Skeletal muscle cell (primary cell): ENCODE results near the gene DLD.
"Not testable (repeated sequence)": the region's sequence is repeated elsewhere in the genome, so short reads cannot be mapped to it uniquely, and the experiment has no call there.

ENCODE experiments used
- DNase-seq: peaks from one replicate; pipeline ENCODE4 v3.0.0-alpha.2; 2010; ENCODE audit warnings: low read depth
- H3K4me3 ChIP-seq: 2 replicates; pipeline ENCODE4 v1.5.1; 2011; ENCODE audit warnings: low read depth, mild to moderate bottlenecking, control low read depth, low read length, moderate library complexity

The DLD gene, protein sequence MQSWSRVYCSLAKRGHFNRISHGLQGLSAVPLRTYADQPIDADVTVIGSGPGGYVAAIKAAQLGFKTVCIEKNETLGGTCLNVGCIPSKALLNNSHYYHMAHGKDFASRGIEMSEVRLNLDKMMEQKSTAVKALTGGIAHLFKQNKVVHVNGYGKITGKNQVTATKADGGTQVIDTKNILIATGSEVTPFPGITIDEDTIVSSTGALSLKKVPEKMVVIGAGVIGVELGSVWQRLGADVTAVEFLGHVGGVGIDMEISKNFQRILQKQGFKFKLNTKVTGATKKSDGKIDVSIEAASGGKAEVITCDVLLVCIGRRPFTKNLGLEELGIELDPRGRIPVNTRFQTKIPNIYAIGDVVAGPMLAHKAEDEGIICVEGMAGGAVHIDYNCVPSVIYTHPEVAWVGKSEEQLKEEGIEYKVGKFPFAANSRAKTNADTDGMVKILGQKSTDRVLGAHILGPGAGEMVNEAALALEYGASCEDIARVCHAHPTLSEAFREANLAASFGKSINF

DNA sequence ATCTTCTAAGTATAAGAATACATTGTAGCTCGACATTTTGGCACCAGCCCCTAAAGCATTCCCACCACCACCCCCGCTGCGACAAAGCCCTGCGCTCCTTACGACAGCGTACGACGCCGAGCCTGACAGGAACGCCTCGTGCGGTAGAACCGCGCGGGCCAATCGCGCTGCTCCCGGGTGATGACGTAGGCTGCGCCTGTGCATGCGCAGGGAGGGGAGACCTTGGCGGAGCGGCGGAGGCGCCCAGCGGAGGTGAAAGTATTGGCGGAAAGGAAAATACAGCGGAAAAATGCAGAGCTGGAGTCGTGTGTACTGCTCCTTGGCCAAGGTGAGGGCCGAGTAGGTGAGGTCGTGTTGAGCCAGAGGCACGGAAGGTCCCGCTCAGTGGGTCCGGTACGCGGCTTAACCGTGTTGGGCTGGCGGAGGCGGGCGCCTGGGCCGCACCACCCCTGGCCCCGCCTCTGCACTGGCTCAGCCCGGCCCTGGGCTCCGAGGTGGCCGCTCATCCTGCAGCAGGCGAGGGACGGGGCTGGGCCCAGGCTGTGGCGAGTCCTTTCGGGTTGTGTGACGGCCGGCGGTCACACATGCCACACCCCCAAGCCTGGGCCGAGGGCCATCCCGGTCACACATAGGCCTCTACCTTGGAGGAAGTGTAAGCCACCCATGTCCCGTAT, at the start of gene DLD:
Gene DLD, plus strand, starts transcription at position 222 of the 674 bp plus-strand sequence. Its CDS starts 68 bp downstream, at position 290.
- peak within 1 kb of the TSS; percentile 71 for H3K4me3 ChIP-seq
- peak; percentile 79 for DNase-seq

GRCh38 chr7:107842213-107842612, 48.8 kb upstream of the DLD start:
- no peak overlapping the region for H3K4me3 ChIP-seq
- DNase-seq, result no peak

GRCh38 chr7:107843184-107843583, 47.8 kb upstream of the DLD start:
- no peak overlapping the region for H3K4me3 ChIP-seq
- DNase-seq, result no peak

- DNase-seq, result no peak
- no peak overlapping the region for H3K4me3 ChIP-seq
Measured at GRCh38 chr7:107846324-107846723, 44.7 kb upstream of the DLD start.

- DNase-seq, result no peak
- no peak overlapping the region for H3K4me3 ChIP-seq
Measured at GRCh38 chr7:107847168-107847835, 43.7 kb upstream of the DLD start.

- not testable (repeated sequence) for DNase-seq, H3K4me3 ChIP-seq
Measured at GRCh38 chr7:107847836-107848175, 43.2 kb upstream of the DLD start.

GRCh38 chr7:107848211-107848610, 42.8 kb upstream of the DLD start:
- DNase-seq, H3K4me3 ChIP-seq: not testable (repeated sequence)

DNA sequence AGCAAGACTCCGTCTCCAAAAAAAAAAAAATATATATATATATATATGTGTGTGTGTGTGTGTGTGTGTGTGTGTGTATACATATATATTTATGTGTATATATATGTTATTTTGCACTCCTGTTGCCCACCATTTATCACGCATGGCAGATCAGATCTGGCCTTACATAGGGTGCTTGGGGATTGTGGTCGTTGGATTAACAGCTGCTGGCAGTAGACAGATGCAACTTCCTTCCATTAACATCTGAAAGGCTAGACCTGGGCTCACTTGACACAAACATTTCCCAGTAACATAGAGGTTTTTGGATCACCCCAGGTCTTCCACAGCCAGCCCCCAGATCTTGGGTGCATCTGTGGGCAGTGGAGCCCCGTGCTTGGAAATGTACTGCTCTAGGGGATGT, 40.8 kb upstream of the DLD start:
- H3K4me3 ChIP-seq, result no peak overlapping the region
- DNase-seq, result no peak

DNA sequence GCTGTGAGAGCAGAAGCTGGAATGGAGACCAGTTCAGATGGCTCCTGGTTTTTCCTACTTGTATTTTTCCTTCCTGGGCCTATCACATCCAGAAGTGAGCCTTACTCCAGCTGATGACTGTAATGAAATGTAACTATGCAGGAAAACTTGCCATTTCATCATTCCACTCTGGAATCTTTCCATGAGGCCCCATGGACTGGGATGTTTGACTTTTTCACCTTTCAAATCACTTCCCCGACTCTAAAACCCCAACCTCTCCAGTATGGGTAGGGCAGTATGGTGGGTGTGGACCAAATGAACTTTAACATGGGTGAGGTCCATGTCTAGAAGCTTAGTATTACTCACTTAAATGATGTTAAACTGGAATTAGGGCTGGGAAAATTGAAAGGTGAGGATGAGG, 40.3 kb upstream of the DLD start:
- no peak for DNase-seq
- no peak overlapping the region for H3K4me3 ChIP-seq

- DNase-seq, result no peak
- H3K4me3 ChIP-seq, result no peak overlapping the region
Measured at GRCh38 chr7:107854454-107854853, 36.5 kb upstream of the DLD start.

DNA sequence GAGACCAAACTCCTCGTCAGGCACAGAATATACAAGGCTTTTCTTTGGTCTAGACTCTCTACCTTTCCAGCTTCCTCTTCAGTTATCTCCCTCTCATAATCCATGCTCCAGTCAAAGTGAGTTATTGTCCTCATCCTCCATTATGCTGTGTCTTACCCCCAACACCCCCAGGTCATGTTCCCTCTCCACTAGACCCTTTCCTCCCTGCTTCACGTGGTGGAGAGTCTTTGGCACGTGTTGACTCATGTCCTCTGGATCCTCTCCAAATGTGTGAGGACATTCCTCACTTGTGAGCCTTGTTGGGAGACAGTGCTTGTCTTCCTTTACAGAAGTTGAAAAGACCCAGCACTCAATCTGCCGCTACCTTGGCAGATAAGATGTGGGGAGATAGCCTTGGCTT, 36.0 kb upstream of the DLD start:
- no peak for DNase-seq
- no peak overlapping the region for H3K4me3 ChIP-seq

- no peak for DNase-seq
- no peak overlapping the region for H3K4me3 ChIP-seq
Measured at GRCh38 chr7:107856806-107857540, 34.0 kb upstream of the DLD start.

- no peak for DNase-seq
- H3K4me3 ChIP-seq, result no peak overlapping the region
Measured at GRCh38 chr7:107857541-107857912, 33.5 kb upstream of the DLD start.

DNA sequence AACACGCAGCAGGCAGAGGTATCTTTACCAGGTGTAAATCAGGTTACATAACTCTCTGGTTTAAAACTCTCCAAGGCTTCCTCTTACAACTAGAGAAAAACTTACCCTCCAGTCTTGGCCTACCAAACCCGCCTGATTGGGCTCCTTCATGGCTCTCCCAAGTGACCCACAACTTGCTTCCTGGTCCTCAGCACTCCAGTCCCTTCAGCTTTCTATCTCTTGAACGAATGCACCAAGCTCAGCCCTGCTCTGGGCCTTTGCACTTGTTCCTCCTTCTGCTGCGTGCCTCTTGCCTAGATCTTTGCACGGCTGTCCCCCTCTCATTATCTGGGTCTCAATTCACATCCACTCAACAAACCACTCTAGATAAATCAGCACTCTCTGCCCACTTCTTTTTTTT, 32.7 kb upstream of the DLD start:
- no peak overlapping the region for H3K4me3 ChIP-seq
- DNase-seq, result no peak

- no peak for DNase-seq
- no peak overlapping the region for H3K4me3 ChIP-seq
Measured at GRCh38 chr7:107860279-107860961, 30.6 kb upstream of the DLD start.

DNA sequence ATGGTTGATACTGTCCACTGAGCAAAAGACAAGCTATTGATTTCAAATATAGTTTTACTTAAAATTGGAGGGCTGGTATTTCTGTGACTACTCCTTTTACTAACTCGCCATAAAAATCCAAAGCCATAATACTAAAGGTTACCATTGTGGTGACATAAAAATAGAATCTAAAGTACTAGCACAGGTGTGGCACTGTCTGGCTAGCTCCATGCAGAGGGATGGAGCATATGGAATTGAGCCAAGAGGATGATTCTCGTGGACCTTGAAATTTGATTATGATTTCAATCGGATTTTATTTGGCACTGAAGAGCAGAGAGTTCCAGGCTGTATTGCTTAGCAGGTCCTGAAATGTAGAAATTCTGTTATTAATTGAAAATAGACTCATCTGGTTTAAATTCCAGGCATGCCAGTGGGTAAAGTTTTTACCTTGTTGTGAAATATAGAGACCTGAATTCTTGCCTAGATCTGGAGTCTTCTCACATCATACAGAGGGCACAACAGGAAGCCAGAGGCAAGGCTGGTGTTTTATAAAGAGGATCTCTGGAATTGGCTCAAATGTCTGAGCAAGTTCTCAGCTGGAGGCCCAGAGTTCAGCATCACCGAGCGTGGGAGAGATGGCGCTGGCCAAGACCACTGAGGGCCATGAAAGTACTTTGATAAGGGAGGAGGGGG, 29.9 kb upstream of the DLD start:
- H3K4me3 ChIP-seq, result no peak overlapping the region
- no peak for DNase-seq

DNA sequence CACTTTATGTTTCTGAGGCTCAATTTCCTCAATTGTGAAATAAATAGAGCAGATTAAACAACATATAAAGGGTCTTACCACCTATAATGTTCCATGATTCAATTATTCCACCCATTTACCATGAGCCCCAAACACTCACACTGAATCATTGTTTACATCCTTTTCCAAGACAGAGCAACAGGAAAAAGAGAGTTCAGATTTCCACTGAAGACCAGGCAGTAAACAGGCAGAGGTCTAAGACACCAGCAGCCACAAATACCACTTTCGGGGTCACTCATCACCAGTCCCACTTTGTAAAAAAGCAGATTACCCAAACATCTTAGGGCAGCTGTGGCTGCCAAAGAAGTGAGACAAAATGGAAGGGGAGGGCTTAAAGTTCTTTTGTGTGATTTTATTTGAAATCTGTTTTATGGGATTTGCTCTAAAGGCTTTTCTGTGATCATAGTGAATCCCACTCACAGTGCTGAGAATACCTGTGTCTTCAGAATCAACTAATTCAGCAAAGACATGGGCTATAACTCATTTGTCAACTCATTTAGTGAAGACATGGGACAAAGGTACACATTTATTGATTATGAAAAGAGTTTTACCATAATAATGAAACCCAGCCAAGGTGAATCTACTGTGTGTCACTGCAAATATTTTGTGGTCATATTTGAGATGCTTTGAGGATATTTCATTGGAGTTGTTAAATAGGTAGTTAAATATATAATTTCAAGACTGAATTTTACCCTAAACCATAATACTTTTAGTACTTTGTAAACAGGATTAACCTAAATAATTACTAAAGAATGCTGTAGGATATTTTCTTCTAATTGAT, 24.8 kb upstream of the DLD start:
- H3K4me3 ChIP-seq, result no peak overlapping the region
- no peak for DNase-seq
